Measurements from ENCODE around the gene SH3PXD2A. TPM values are rescaled to one million over a fixed set of nuclear protein-coding genes. Genes with fewer than 3 reads are reported as not detected.
A peak's percentile ranks its signal among the peaks of the same experiment; 100 is the strongest.

The SH3PXD2A gene
- total RNA-seq, 4 donors from 2014 or later, result 128 to 154 (median 136) TPM

DNA sequence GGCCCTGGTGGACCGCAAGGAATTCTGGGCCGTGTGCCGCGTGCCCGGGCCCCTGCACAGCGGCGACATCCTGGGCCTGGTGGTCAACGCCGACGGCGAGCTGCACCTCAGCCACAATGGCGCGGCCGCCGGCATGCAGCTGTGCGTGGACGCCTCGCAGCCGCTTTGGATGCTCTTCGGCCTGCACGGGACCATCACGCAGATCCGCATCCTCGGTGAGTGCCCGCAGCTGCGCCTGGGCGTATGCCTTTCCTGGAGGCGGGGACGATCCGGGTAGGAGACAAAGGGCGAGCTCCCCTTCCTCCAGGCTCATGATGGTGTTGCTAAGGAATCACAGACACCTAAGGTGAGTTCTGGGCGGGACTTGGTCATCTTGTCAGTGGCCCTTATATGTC is 270.4 kb downstream of the SH3PXD2A start:
- TF ChIP-seq EP300 (IDR thresholded peaks at IDR 0.05) (no peak), CTCF (IDR thresholded peaks at IDR 0.05) (no peak)
- Histone ChIP-seq H3K36me3 (peaks cover 0 to 48% (median 0%) of the 10 kb centered on the region in 3 donors), H3K27ac (peak overlapping the region in 1 of 4 donors; percentile 29), H3K4me1 (peaks cover 0 to 14% (median 0%) of the 10 kb centered on the region in 4 donors), H3K27me3 (no peaks in the 10 kb centered on the region), H3K4me3 (peak overlapping the region in 2 of 4 donors; percentile 41 to 54), H3K9me3 (peaks cover 0 to 14% (median 0%) of the 10 kb centered on the region in 4 donors)
- WGBS, 2 donors, result 95 to 96% methylated on average over 8 to 24 of the region's 32 CpGs
- no peak for DNase-seq (ENCODE audit: low spot score in 2 of 2)

- Histone ChIP-seq H3K4me3 (peak overlapping the region; percentile 18 to 54 (median 35)), H3K27me3 (no peaks in the 10 kb centered on the region), H3K27ac (peak overlapping the region in 2 of 4 donors; percentile 19 to 29), H3K9me3 (peaks cover 0 to 14% (median 0%) of the 10 kb centered on the region in 4 donors), H3K36me3 (peaks cover 0 to 42% (median 0%) of the 10 kb centered on the region in 3 donors), H3K4me1 (peaks cover 0 to 14% (median 0%) of the 10 kb centered on the region in 4 donors)
- TF ChIP-seq CTCF (IDR thresholded peaks at IDR 0.05), result no peak
- no peak for TF ChIP-seq EP300 (IDR thresholded peaks at IDR 0.05)
- TF ChIP-seq POLR2A (IDR thresholded peaks at IDR 0.05), result no peak
- no peak for DNase-seq (ENCODE audit: low spot score in 2 of 2)
- 13 to 24% methylated on average over 47 to 87 of the region's 111 CpGs for WGBS, 2 donors
These were observed 271.0 kb downstream of the SH3PXD2A start for GRCh38 chr10:103584216-103585010.

- Histone ChIP-seq H3K27me3 (no peaks in the 10 kb centered on the region), H3K4me3 (peak overlapping the region in 2 of 4 donors; percentile 41 to 54), H3K36me3 (peaks cover 0 to 36% (median 0%) of the 10 kb centered on the region in 3 donors), H3K4me1 (peaks cover 0 to 14% (median 0%) of the 10 kb centered on the region in 4 donors), H3K9me3 (peaks cover 0 to 14% (median 0%) of the 10 kb centered on the region in 4 donors), H3K27ac (no peak overlapping the region)
- TF ChIP-seq CTCF (IDR thresholded peaks at IDR 0.05) (no peak), EP300 (IDR thresholded peaks at IDR 0.05) (no peak), POLR2A (IDR thresholded peaks at IDR 0.05) (no peak)
- WGBS, 2 donors, result 76 to 79% methylated on average over 8 of the region's 8 CpGs
- no peak for DNase-seq (ENCODE audit: low spot score in 2 of 2)
These were observed 271.5 kb downstream of the SH3PXD2A start for GRCh38 chr10:103583871-103584215.

- Histone ChIP-seq H3K27ac (no peak overlapping the region), H3K9me3 (peaks cover 0 to 4% (median 0%) of the 10 kb centered on the region in 4 donors), H3K36me3 (peaks cover 0 to 23% (median 0%) of the 10 kb centered on the region in 3 donors), H3K4me1 (peaks cover 0 to 14% (median 0%) of the 10 kb centered on the region in 4 donors), H3K4me3 (no peak overlapping the region), H3K27me3 (no peaks in the 10 kb centered on the region)
- DNase-seq (ENCODE audit: low spot score in 2 of 2), result no peak
- 74 to 85% methylated on average over 13 of the region's 13 CpGs for whole genome bisulfite sequencing, 2 donors
- no peak for TF ChIP-seq EP300 (IDR thresholded peaks at IDR 0.05)
- no peak for TF ChIP-seq CTCF (IDR thresholded peaks at IDR 0.05)
- TF ChIP-seq POLR2A (IDR thresholded peaks at IDR 0.05), result no peak
These were observed 272.8 kb downstream of the SH3PXD2A start for GRCh38 chr10:103582331-103583123.
